Germinal center (tissue), 1 donor: ENCODE measurements around the gene MCFD2.

Source experiments
- DNase-seq: peaks from one replicate; pipeline ENCODE4 v3.0.0; 2012; ENCODE audit warnings: mixed read lengths, low spot score

MCFD2 gene

DNA sequence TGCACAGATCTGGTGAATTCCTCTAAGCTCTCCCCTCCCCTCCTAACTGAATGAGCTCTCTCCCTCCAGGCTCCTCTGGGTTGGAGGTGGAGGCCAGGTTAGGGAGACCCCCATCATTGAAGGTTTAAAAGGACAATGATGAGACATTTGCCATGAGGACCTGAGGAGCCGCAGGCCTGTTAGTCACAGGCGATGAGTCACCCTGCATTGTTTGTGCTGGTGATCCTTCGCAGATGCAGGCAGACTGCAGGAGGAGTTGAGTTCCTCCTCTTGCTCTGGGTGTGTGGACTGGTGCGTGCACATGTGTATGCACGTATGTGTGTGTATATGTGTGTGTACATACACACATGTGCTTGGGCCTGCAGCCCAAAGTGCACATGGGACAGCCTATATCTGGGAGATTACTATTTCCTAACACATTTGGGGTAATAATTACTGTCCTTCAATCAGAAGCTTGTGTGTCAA lies 42.0 kb downstream of the MCFD2 start:
- DNase-seq, result no peak

GRCh38 chr2:46872902-46873603 lies 42.6 kb downstream of the MCFD2 start:
- DNase-seq, result no peak

DNA sequence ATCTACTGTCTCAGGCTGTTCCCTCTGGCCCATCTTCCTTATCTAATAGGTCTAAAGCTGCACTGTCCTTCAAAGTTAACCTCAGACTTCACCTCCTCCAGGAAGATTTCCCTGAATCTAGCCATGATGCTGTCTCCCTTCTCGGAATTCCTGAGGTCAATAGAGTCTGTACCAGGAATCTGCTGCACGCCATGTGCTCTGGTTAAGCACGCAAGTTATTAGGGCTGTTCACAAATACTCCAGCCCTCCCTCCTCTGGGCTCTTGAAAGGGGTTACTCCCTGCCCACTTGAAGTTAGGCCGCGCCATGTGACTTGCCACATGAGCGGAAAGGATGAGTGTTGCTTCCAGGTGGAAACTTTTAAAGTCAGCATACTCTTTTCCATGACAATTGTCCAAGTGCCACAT lies 43.6 kb downstream of the MCFD2 start:
- no peak for DNase-seq

GRCh38 chr2:46870051-46870839 lies 45.4 kb downstream of the MCFD2 start:
- DNase-seq, result no peak

- no peak for DNase-seq
These were observed 46.0 kb downstream of the MCFD2 start for GRCh38 chr2:46869621-46870020.

GRCh38 chr2:46866770-46867246 lies 48.8 kb downstream of the MCFD2 start:
- DNase-seq, result no peak

- DNase-seq, result no peak
These were observed 50.2 kb downstream of the MCFD2 start for GRCh38 chr2:46865181-46865970.

GRCh38 chr2:46863882-46864281 lies 51.7 kb downstream of the MCFD2 start:
- no peak for DNase-seq

DNA sequence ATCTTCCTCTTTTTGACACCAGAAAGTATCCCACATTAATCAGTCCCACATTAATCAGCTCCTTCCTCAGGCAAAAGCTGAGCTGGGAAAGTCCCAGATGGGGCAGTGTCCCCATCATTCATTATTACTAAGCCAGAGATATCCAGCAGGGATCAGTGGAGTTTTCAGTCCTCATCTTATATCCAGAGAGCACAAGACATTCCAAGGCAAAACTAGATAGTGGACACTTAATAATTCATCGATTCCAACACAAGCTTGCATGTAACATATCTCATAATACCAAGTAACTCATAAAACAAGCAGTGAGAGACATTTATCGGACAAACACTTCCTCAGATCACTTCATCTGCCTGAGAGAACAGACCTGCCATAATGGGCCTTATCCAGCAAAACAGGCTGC lies 53.1 kb downstream of the MCFD2 start:
- DNase-seq, result no peak

DNA sequence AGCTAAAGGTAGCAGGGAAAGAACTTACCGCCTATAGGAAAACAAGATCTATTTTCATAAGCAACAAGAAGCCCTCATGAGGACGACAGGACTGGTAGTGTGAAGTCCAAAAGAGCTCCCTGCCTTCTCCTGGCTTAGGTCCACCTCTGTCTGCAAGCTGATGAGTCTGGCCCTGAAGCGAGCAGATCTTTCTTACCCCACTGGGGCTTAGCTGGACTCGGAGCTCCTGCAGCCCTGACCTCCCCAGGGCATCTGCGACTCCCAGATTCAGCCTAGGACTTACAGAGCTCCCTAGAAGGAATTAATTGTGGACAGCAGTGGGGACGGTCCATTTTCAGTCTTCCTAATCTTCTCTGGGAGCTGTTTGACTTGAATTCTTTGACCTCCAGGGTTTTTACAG lies 53.7 kb downstream of the MCFD2 start:
- no peak for DNase-seq

DNA sequence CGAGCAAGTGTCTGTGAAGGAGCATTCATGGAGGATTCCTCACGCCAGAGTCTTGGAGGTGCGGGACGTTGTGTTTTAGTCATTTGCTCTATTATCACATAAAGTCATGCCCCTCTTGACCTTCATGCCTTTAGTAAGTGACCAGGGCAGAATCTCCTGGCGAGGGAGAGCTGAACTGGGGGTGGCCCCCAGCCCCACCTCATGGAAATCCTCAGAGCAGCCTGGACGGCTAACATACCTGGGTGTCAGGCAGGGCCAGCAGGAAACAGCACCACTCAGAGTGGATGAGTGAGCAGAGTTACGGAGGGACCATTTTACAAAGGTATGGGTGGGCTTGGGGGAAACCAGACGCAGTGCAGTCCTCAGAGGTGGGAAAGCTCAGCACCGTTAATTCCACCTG lies 56.1 kb downstream of the MCFD2 start:
- no peak for DNase-seq

GRCh38 chr2:46858702-46859090 lies 56.9 kb downstream of the MCFD2 start:
- DNase-seq, result no peak

- no peak for DNase-seq
These were observed 57.5 kb downstream of the MCFD2 start for GRCh38 chr2:46857871-46858701.

DNA sequence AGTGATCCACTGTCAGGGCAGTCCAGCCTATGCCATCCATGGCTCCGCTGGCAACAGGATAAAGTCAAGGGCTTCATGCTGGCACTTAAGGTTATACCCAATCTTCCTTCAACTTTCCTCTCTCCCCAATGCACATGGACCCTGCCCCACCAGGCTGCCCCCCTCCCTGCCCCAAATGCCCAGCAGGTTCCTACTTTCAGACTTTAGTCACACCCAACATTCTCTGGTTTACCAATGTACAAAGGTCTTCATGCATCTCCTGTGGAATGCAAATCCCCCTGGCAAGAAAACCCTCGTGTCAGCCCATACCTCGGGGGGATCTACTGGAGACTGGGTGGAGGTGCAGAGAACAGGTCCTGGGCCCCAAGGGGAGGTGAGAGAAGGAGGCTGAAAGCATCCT lies 59.3 kb downstream of the MCFD2 start:
- no peak for DNase-seq

- no peak for DNase-seq
These were observed 59.8 kb downstream of the MCFD2 start for GRCh38 chr2:46855805-46856204.

DNA sequence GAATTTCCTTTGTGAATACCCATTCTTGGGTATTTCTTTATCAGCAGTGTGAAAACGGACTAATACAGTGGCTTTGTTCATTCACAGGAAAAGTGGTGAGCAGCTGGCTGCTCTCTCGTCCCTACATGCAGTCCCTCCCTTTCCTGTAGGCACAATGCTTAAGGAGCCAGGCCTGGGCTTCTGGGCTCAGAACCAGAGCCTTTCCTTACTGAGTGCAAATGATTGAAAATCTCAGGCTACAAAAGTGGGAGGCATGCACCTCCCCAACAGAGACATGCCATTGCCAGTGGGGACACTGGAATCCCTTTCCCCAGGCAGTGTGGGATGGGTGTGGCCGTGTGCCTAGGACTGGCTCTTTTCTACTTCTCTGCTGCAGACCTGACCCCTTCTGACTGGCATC lies 61.3 kb downstream of the MCFD2 start:
- no peak for DNase-seq

DNA sequence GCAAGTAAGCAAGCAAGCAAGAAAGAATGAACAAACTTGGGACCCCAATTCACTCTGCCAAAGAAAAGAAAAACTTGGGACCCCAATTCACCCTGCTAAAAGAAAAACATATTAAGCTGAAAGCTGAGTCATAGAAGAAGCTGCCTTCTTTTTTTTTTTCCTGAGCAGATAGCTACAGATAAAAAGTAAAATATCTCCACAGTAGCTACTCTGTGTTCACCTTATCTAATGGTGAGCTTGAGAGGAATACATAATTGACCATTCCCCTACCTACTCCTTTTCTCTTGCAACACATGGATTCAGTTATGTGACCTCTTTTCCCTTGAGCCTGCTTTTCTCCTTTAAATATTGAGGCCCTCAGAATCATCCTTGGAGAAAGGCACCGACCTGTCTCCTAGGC lies 63.0 kb downstream of the MCFD2 start:
- no peak for DNase-seq

- no peak for DNase-seq
These were observed 63.5 kb downstream of the MCFD2 start for GRCh38 chr2:46852124-46852523.
